ENCODE measurements around the gene POFUT2. TPM values are rescaled to one million over a fixed set of nuclear protein-coding genes. Genes with fewer than 3 reads are reported as not detected.

Gene POFUT2
- total RNA-seq, 2 experiments from 2014 or later, result 17.0 to 20.5 TPM

GRCh38 chr21:45332981-45333582 lies 45.4 kb upstream of the POFUT2 start:
- H3K79me2 ChIP-seq (ENCODE audit: insufficient read depth, low read depth, low read length), result no peaks in the 10 kb centered on the region

GRCh38 chr21:45332415-45332814 lies 44.7 kb upstream of the POFUT2 start:
- no peak for DNase-seq (ENCODE audit: low spot score)
- H3K9me3 ChIP-seq (ENCODE audit: low read length), result no peaks in the 10 kb centered on the region
- ChIA-PET CTCF (ENCODE audit: unreplicated experiment) (no interaction called here), POLR2A (no interaction called here)
- H3K79me2 ChIP-seq (ENCODE audit: insufficient read depth, low read depth, low read length), result no peaks in the 10 kb centered on the region
- H3K27ac ChIP-seq (ENCODE audit: low read depth, low read length, poor library complexity, severe bottlenecking), result no peak overlapping the region
- no peak overlapping the region for H2AFZ ChIP-seq (ENCODE audit: low read length)
- H3K4me3 ChIP-seq (ENCODE audit: low read depth, low read length, poor library complexity, severe bottlenecking), result no peak overlapping the region
- no peak overlapping the region for H3K4me2 ChIP-seq (ENCODE audit: low read length)
- TF ChIP-seq EZH2phosphoT487 (IDR thresholded peaks at IDR 0.05; ENCODE audit: borderline replicate concordance, low read depth, low read length), result no peak
- TF ChIP-seq CTCF (conservative IDR thresholded peaks at IDR 0.05; ENCODE audit: low read length), result no peak
- no peaks in the 10 kb centered on the region for H3K4me1 ChIP-seq (ENCODE audit: insufficient read depth, low read length, poor library complexity, severe bottlenecking)
- intact Hi-C loops (cut with micrococcal nuclease; ENCODE audit: unreplicated experiment), result no loop called here
- no TSS peak for BruUV-seq (replicated peaks)
- H3K36me3 ChIP-seq (ENCODE audit: insufficient read depth, low read length), result no peaks in the 10 kb centered on the region
- no peaks in the 10 kb centered on the region for H3K9me2 ChIP-seq (ENCODE audit: insufficient read depth, low read length)
- H4K20me1 ChIP-seq (ENCODE audit: insufficient read depth, low read length), result no peaks in the 10 kb centered on the region

More at GRCh38 chr21:45332981-45333582, 45.4 kb upstream of the POFUT2 start:
- intact Hi-C loops (cut with micrococcal nuclease; ENCODE audit: unreplicated experiment), result no loop called here
- no peak overlapping the region for H2AFZ ChIP-seq (ENCODE audit: low read length)
- H3K27ac ChIP-seq (ENCODE audit: low read depth, low read length, poor library complexity, severe bottlenecking), result no peak overlapping the region
- H3K9me2 ChIP-seq (ENCODE audit: insufficient read depth, low read length), result no peaks in the 10 kb centered on the region
- ChIA-PET POLR2A (no interaction called here), CTCF (ENCODE audit: unreplicated experiment) (no interaction called here)
- H3K36me3 ChIP-seq (ENCODE audit: insufficient read depth, low read length), result no peaks in the 10 kb centered on the region
- TF ChIP-seq EZH2phosphoT487 (IDR thresholded peaks at IDR 0.05; ENCODE audit: borderline replicate concordance, low read depth, low read length) (no peak), CTCF (conservative IDR thresholded peaks at IDR 0.05; ENCODE audit: low read length) (no peak)
- no peak for DNase-seq (ENCODE audit: low spot score)
- no TSS peak for BruUV-seq (replicated peaks)
- no peak overlapping the region for H3K4me2 ChIP-seq (ENCODE audit: low read length)
- no peak overlapping the region for H3K4me3 ChIP-seq (ENCODE audit: low read depth, low read length, poor library complexity, severe bottlenecking)
- no peaks in the 10 kb centered on the region for H3K4me1 ChIP-seq (ENCODE audit: insufficient read depth, low read length, poor library complexity, severe bottlenecking)
- no peaks in the 10 kb centered on the region for H3K9me3 ChIP-seq (ENCODE audit: low read length)
- no peaks in the 10 kb centered on the region for H4K20me1 ChIP-seq (ENCODE audit: insufficient read depth, low read length)

- BruUV-seq (replicated peaks), result no TSS peak
- H3K4me2 ChIP-seq (ENCODE audit: low read length), result no peak overlapping the region
- H2AFZ ChIP-seq (ENCODE audit: low read length), result no peak overlapping the region
- TF ChIP-seq CTCF (conservative IDR thresholded peaks at IDR 0.05; ENCODE audit: low read length) (no peak), EZH2phosphoT487 (IDR thresholded peaks at IDR 0.05; ENCODE audit: borderline replicate concordance, low read depth, low read length) (no peak)
- no peaks in the 10 kb centered on the region for H3K36me3 ChIP-seq (ENCODE audit: insufficient read depth, low read length)
- H3K27ac ChIP-seq (ENCODE audit: low read depth, low read length, poor library complexity, severe bottlenecking), result no peak overlapping the region
- DNase-seq (ENCODE audit: low spot score), result no peak
- H3K4me1 ChIP-seq (ENCODE audit: insufficient read depth, low read length, poor library complexity, severe bottlenecking), result no peaks in the 10 kb centered on the region
- no peaks in the 10 kb centered on the region for H3K79me2 ChIP-seq (ENCODE audit: insufficient read depth, low read depth, low read length)
- H3K4me3 ChIP-seq (ENCODE audit: low read depth, low read length, poor library complexity, severe bottlenecking), result no peak overlapping the region
- intact Hi-C loops (cut with micrococcal nuclease; ENCODE audit: unreplicated experiment), result no loop called here
- no peaks in the 10 kb centered on the region for H3K9me3 ChIP-seq (ENCODE audit: low read length)
- POLR2A ChIA-PET, result no interaction called here
- no peaks in the 10 kb centered on the region for H4K20me1 ChIP-seq (ENCODE audit: insufficient read depth, low read length)
- CTCF ChIA-PET (ENCODE audit: unreplicated experiment), result no interaction called here
- H3K9me2 ChIP-seq (ENCODE audit: insufficient read depth, low read length), result no peaks in the 10 kb centered on the region
These were observed 43.9 kb upstream of the POFUT2 start for GRCh38 chr21:45331531-45332147.
